Cardiac fibroblast (primary cell): ENCODE data around the gene ZNF474.
A peak's percentile ranks its signal among the peaks of the same experiment; 100 is the strongest.

ENCODE experiments used
- DNase-seq, 2 donors: peaks; one replicate each; pipeline versions ENCODE4 v3.0.0 to v3.0.0-alpha.2; 2010; ENCODE audit warnings: low read depth in 2 of 2
- H3K4me3 ChIP-seq, 2 donors: replicated peaks in 1 of 2; 1 replicate in 1 of 2; 2 replicates in 1 of 2; pipeline ENCODE4 v1.5.1; 2011; ENCODE audit warnings: low read depth in 2 of 2, low read length in 2 of 2, mild to moderate bottlenecking in 2 of 2, moderate library complexity in 1 of 2
- CTCF ChIP-seq: IDR thresholded peaks from one replicate; pipeline ENCODE4 v1.5.1; 2011; ENCODE audit warnings: low read depth, mild to moderate bottlenecking, low read length, inconsistent platforms

The ZNF474 gene

GRCh38 chr5:122156724-122157325, 27.5 kb downstream of the ZNF474 start:
- DNase-seq = peak; percentile 72 to 80
- peak; percentile 42 for TF ChIP-seq CTCF
- no peak overlapping the region for H3K4me3 ChIP-seq

- no peak overlapping the region for H3K4me3 ChIP-seq
- no peak for DNase-seq
- no peak for TF ChIP-seq CTCF
Observed at GRCh38 chr5:122162100-122162638, 32.8 kb downstream of the ZNF474 start.

- no peak for TF ChIP-seq CTCF
- peak; percentile 85 to 97 for DNase-seq
- H3K4me3 ChIP-seq = no peak overlapping the region
Observed at GRCh38 chr5:122163121-122164069, 34.0 kb downstream of the ZNF474 start.

- no peak overlapping the region for H3K4me3 ChIP-seq
- no peak for TF ChIP-seq CTCF
- no peak for DNase-seq
Observed at GRCh38 chr5:122164070-122164435, 34.7 kb downstream of the ZNF474 start.

- no peak for DNase-seq
- no peak for TF ChIP-seq CTCF
- H3K4me3 ChIP-seq = no peak overlapping the region
Observed at GRCh38 chr5:122164831-122165558, 35.6 kb downstream of the ZNF474 start.

GRCh38 chr5:122165559-122166078, 36.3 kb downstream of the ZNF474 start:
- peak; percentile 70 to 88 for DNase-seq
- H3K4me3 ChIP-seq = no peak overlapping the region
- TF ChIP-seq CTCF = no peak
